Transverse colon (tissue), 4 donors: ENCODE results near the gene TFDP2. TPM values are rescaled to one million over a fixed set of nuclear protein-coding genes. Genes with fewer than 3 reads are reported as not detected.
"Not testable (repeated sequence)": the region's sequence is repeated elsewhere in the genome, so short reads cannot be mapped to it uniquely, and the experiment has no call there.

ENCODE experiments used
- DNase-seq: peaks from one replicate; pipeline ENCODE4 v3.0.0-alpha.2; 2019
- H3K27ac ChIP-seq, 4 donors: fragments of 200-600 bp; sonication (generic); 2 replicates each; pipeline ENCODE4 v1.5.1; 2016 to 2018; ENCODE audit warnings: inconsistent platforms in 4 of 4
- H3K27me3 ChIP-seq: fragments of 200-600 bp; sonication (generic); 2 replicates; pipeline ENCODE4 v1.5.1; 2017; ENCODE audit warnings: inconsistent platforms
- H3K36me3 ChIP-seq, 4 donors: fragments of 200-600 bp; sonication (generic); 2 replicates each; pipeline ENCODE4 v1.5.1; 2017 to 2019; ENCODE audit warnings: inconsistent platforms in 4 of 4
- H3K4me1 ChIP-seq, 4 donors: fragments of 200-600 bp; sonication (generic); 2 replicates each; pipeline ENCODE4 v1.5.1; 2017 to 2020; ENCODE audit warnings: inconsistent platforms in 4 of 4
- H3K4me3 ChIP-seq, 4 donors: fragments of 200-600 bp; sonication (generic); 1 replicate in 1 of 4; 2 replicates in 3 of 4; pipeline versions ENCODE4 v1.5.1 to v1.6.1; 2017 to 2019; ENCODE audit warnings: inconsistent platforms in 4 of 4
- H3K9me3 ChIP-seq, 2 donors: fragments of 200-600 bp; sonication (generic); 2 replicates each; pipeline ENCODE4 v1.5.1; 2017 to 2019; ENCODE audit warnings: inconsistent platforms in 2 of 2
- CTCF ChIP-seq, 5 experiments: fragments of 200-600 bp in 3 of 5; fragments of 450-650 bp in 2 of 5; sonication (generic) in 3 of 5; IDR thresholded peaks; 1 replicate in 2 of 5; 2 replicates in 3 of 5; pipeline ENCODE4 v1.5.1; 2016 to 2017; ENCODE audit warnings: antibody characterized with exemption in 5 of 5, inconsistent platforms in 3 of 5, mild to moderate bottlenecking in 2 of 5, moderate library complexity in 1 of 5
- EP300 ChIP-seq: sonication (generic); formaldehyde crosslinking; IDR thresholded peaks from one replicate; pipeline ENCODE4 v1.6.1; 2017; ENCODE audit warnings: antibody characterized with exemption, low read depth
- POLR2A ChIP-seq: fragments of 450-650 bp; IDR thresholded peaks from one replicate; pipeline ENCODE4 v1.6.1; 2016; ENCODE audit warnings: antibody characterized with exemption, mild to moderate bottlenecking, moderate library complexity
- POLR2AphosphoS5 ChIP-seq, 3 donors: sonication (generic); formaldehyde crosslinking; IDR thresholded peaks; one replicate each; pipeline ENCODE4 v1.6.1; 2016; ENCODE audit warnings: antibody characterized with exemption in 3 of 3
- WGBS, 2 donors: methylation state at CpG; one replicate each; pipeline ENCODE4 v1.1.5; 2018; ENCODE audit warnings: low coverage in 1 of 2; 5-methylcytosine and 5-hydroxymethylcytosine counted together
- in situ Hi-C, 4 donors: fragments of 200-750 bp; cut with MboI; loops; one replicate each; pipeline versions ENCODE4 v1.15.0 to v1.15.1; 2017; ENCODE audit warnings: low sequenced_read_pairs in 3 of 4, low pct_ligation_motif_present in 1 of 4, low pct_unique_long_range_greater_than_20kb in 1 of 4
- intact Hi-C: fragments of 100-400 bp; cut with DNase I; formaldehyde crosslinking; loops from one replicate; pipeline ENCODE4 v1.15.1; 2023; ENCODE audit warnings: low total_unique reads
- total RNA-seq, 4 donors: library from RNA; depleted of rRNA; stranded (reverse); fragments of >200 nt; gene quantifications; one replicate each; pipeline ENCODE4 v1.1.0, GENCODE V29; 2016

Gene TFDP2
- total RNA-seq, 4 donors from 2014 or later, result 10.3 to 69.2 (median 41.3) TPM

- no peak overlapping the region for H3K4me3 ChIP-seq
- intact Hi-C loops, result no loop called here
- no peak for DNase-seq
- H3K4me1 ChIP-seq, result peaks cover 0 to 7% (median 0%) of the 10 kb centered on the region in 4 donors
- H3K36me3 ChIP-seq, result no peaks in the 10 kb centered on the region
- H3K9me3 ChIP-seq, result no peaks in the 10 kb centered on the region
- no peak for TF ChIP-seq EP300
- TF ChIP-seq POLR2A, result no peak
- TF ChIP-seq POLR2AphosphoS5 (IDR thresholded peaks at IDR 0.05), result no peak
- no peak for TF ChIP-seq CTCF (IDR thresholded peaks at IDR 0.05)
- 91% methylated on average over 2 of the region's 2 CpGs; no CpG with 5 or more reads in 1 of the 2 donors for WGBS, 2 donors
- no peaks in the 10 kb centered on the region for H3K27me3 ChIP-seq
- in situ Hi-C loops, result no loop called here
- H3K27ac ChIP-seq, result peak overlapping the region in 3 of 4 donors; percentile 27 to 45 (median 29)
Measured at GRCh38 chr3:142013993-142014392, 135.4 kb downstream of the TFDP2 start.

- peaks cover 0 to 9% (median 0%) of the 10 kb centered on the region in 4 donors for H3K4me1 ChIP-seq
- intact Hi-C loops (no loop called here), in situ Hi-C loops (no loop called here)
- peak overlapping the region in 3 of 4 donors; percentile 27 to 45 (median 29) for H3K27ac ChIP-seq
- no peaks in the 10 kb centered on the region for H3K36me3 ChIP-seq
- DNase-seq, result no peak
- no peak overlapping the region for H3K4me3 ChIP-seq
- no peaks in the 10 kb centered on the region for H3K27me3 ChIP-seq
- no peak for TF ChIP-seq EP300
- TF ChIP-seq POLR2AphosphoS5 (IDR thresholded peaks at IDR 0.05), result peak in 1 of 3 donors; percentile 15
- TF ChIP-seq CTCF (IDR thresholded peaks at IDR 0.05), result no peak
- no peak for TF ChIP-seq POLR2A
- no peaks in the 10 kb centered on the region for H3K9me3 ChIP-seq
- 38 to 58% methylated on average over 2 of the region's 2 CpGs for WGBS, 2 donors
Measured at GRCh38 chr3:142013326-142013980, 135.9 kb downstream of the TFDP2 start.

DNA sequence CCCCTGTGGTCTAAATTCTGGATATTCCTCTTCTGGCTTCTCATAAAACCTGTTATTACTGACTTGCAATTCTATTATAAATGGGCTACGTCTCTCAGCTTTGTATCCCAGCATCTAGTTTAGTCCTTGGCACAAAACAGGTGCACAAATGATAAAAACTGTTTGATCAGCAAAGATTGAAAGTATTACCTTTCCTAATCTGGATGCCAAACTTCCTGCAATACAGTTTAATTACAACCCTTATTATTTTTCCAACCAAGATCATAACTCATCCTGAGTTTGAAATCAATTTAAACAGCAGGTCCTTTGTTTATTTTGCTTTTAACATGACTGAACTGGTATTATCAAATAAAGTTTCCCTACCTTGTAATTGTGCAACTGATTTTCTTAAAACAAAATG, 140.3 kb downstream of the TFDP2 start:
- H3K36me3 ChIP-seq, result peaks cover 0 to 5% (median 0%) of the 10 kb centered on the region in 4 donors
- peaks cover 0 to 7% (median 0%) of the 10 kb centered on the region in 4 donors for H3K4me1 ChIP-seq
- no peak overlapping the region for H3K27ac ChIP-seq
- 40 to 71% methylated on average over 1 of the region's 1 CpG for WGBS, 2 donors
- H3K27me3 ChIP-seq, result no peaks in the 10 kb centered on the region
- TF ChIP-seq POLR2A (no peak), POLR2AphosphoS5 (IDR thresholded peaks at IDR 0.05) (no peak), CTCF (IDR thresholded peaks at IDR 0.05) (no peak), EP300 (no peak)
- DNase-seq, result no peak
- no peak overlapping the region for H3K4me3 ChIP-seq
- no peaks in the 10 kb centered on the region for H3K9me3 ChIP-seq
- in situ Hi-C loops, result no loop called here
- intact Hi-C loops, result no loop called here

- no peak for TF ChIP-seq POLR2A
- TF ChIP-seq EP300, result no peak
- no peak for TF ChIP-seq CTCF (IDR thresholded peaks at IDR 0.05)
- TF ChIP-seq POLR2AphosphoS5 (IDR thresholded peaks at IDR 0.05), result no peak
- no peak for DNase-seq
- no peak overlapping the region for H3K4me3 ChIP-seq
- intact Hi-C loops, result no loop called here
- H3K4me1 ChIP-seq, result peaks cover 0 to 4% (median 0%) of the 10 kb centered on the region in 4 donors
- in situ Hi-C loops, result no loop called here
- peaks cover 0 to 5% (median 0%) of the 10 kb centered on the region in 4 donors for H3K36me3 ChIP-seq
- no peaks in the 10 kb centered on the region for H3K9me3 ChIP-seq
- 92 to 100% methylated on average over 4 to 8 of the region's 8 CpGs for WGBS, 2 donors
- H3K27me3 ChIP-seq, result no peaks in the 10 kb centered on the region
- H3K27ac ChIP-seq, result no peak overlapping the region
Measured at GRCh38 chr3:142007710-142008399, 141.5 kb downstream of the TFDP2 start.

DNA sequence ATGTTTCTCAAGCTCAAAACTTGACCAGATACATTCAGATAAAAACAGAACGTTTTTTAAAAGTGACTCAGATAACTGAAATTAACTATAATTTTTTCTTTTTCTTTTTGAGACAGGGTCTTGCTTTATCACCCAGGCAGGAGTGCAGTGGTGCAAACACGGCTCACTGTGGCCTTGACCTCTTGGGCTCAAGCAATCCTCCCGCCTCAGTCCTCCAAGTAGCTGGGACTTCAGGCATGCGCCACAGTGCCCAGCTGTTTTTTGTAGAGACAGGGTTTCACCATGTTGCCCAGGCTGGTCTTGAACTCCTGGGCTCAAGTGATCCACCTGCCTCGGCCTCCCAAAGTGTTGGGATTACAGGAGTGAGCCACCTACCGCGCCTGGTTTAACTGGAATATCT, 144.4 kb downstream of the TFDP2 start:
- H3K36me3 ChIP-seq, H3K27me3 ChIP-seq, in situ Hi-C loops, intact Hi-C loops, DNase-seq, H3K4me1 ChIP-seq, H3K4me3 ChIP-seq, H3K9me3 ChIP-seq, H3K27ac ChIP-seq: not testable (repeated sequence)
- 94 to 98% methylated on average over 4 to 7 of the region's 7 CpGs for WGBS, 2 donors
